GM21515 (cell line): ENCODE results near the gene RPL12.

Experiments
- ATAC-seq: cut with Tn5 transposase; IDR thresholded peaks from one replicate; pipeline ENCODE4 v1.9.1; 2021; ENCODE audit not compliant: unreplicated experiment

The RPL12 gene

GRCh38 chr9:127444921-127445850, 6.0 kb downstream of the RPL12 start:
- ATAC-seq: no peak

DNA sequence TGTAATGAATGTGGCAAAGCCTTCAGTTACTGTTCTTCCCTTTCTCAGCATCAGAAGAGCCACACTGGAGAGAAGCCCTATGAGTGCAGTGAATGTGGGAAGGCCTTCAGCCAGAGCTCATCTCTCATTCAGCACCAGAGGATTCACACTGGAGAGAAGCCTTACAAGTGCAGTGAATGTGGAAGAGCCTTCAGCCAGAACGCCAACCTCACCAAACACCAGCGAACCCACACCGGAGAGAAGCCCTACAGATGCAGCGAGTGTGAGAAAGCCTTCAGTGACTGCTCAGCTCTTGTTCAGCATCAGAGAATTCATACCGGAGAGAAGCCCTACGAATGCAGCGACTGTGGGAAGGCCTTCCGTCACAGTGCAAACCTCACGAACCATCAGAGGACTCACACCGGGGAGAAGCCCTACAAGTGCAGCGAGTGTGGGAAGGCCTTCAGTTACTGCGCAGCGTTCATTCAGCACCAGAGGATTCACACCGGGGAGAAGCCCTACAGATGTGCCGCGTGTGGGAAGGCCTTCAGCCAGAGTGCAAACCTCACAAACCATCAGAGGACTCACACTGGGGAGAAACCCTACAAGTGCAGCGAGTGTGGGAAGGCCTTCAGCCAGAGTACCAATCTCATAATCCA, 6.8 kb downstream of the RPL12 start:
- ATAC-seq: no peak

DNA sequence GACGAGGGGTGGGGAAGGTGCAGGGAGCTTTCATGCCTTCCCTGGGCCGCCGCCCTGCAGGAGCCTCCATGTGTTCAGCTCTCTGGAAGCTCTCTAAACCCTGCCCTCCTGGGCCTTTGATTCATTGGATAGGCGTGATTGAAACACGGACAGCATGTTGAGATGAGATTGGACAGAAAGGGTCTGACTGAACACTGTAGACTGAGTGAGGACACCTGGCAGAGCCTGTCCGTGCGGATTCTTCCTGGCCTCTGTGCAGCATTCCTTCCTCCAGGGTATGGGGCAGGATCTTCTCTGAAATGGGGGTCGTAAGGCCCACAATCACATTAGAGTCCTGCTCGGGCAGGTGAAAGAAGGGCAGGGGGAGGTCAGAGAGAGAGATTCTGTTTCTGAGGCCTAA, 12.8 kb downstream of the RPL12 start:
- no peak for ATAC-seq

GRCh38 chr9:127437497-127438264, 13.5 kb downstream of the RPL12 start:
- ATAC-seq: no peak

GRCh38 chr9:127430415-127430814, 20.8 kb downstream of the RPL12 start:
- no peak for ATAC-seq

- no peak for ATAC-seq
These were observed 22.9 kb downstream of the RPL12 start for GRCh38 chr9:127428348-127428747.

DNA sequence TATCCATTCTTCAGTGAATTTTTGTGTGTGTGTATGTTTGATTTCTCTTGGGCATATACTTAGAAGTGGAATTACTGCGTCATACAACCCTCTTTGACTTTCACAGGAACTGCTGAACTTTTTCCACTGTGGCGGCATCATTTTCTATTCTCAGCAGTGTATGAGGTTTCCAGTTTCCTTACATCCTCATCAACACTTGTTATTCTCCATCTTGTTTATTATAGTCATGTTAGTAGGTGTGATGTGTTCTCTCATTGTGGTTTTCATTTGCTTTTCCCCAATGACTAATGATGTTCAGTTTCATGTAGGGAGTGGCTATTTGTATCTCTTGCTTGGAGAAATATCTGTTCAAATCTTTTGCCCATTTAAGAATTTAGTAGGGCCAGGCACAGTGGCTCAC, 24.4 kb downstream of the RPL12 start:
- ATAC-seq: no peak

DNA sequence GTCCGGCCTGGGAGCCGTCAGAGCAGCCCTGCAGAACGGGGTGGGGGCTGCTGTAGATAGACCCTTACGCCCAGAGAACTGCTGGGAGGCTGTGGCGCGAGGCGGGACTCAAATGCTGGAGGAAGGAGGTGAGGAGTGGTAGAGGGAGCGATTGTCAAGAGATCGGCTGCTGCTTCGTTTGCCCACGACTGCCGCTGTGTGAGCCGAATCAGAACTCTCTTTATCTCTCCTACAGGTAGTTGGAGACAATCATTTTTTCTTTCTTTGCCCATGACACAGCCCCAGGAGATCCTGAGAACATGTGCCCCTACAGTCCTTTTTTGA, 26.6 kb downstream of the RPL12 start:
- ATAC-seq: no peak

DNA sequence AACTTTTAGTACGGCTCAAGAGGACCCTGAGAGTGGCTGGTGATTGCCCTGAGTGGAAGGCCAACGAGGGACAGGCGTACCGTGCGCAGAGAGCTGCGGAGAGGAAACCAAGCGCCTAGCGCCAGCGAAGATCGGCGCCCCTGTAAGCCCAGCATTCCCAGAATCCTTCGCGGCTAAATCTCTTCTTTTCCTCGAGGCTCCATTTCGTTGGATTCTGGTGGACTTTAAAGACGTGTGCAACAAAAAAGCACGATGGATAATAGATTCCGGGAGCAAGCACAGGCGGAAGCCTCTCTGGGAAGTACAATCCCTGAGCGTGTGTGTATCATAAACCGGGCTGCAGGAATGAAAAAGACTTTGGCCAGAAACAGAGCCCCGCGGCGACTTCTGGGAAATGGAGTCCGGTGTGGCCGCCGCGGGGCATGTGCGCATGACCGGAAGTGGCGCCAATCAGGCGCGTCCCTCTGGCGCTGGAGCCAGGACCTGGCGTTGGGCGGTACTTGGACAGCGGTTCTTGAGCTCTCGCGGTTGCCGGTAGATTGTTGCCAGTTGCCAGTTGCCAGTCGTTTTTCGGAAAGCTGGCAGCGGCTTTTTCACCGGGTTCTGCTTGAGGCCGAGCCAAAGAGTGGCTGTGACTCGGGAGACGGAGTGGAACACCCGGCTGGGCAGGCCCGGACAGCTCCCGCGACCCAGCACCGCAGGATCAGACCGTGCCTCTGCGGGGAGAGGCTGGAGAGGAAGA, 27.1 kb downstream of the RPL12 start, which contains the start of gene ZNF79:
Gene ZNF79 (plus strand): TSS at position 449 of the 742 bp plus-strand sequence. CDS start 406 bp downstream, outside the sequence.
- peak; percentile 79 for ATAC-seq

DNA sequence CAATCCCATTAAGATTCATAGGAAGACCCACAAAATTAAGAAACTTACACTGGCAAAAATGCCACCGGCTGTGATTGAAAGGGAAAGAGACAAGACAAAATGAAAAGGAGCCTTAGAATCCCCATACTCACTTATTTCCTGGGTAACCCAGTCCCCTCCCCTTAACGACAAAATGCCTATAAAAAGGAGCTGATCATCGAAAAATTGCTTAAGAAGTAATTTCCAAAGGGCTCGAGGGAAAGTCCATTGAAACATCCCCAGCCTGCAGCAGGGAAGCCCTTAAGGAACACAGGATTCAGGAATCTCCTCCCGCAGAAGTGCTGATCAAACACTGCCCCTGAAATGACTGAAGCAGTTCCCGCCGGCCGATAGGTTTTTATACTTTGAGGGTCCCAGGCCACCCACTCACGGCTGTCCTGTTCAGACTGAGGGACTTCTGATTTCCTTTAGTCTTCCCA, 27.7 kb downstream of the RPL12 start:
- no peak for ATAC-seq

GRCh38 chr9:127422787-127423186, 28.4 kb downstream of the RPL12 start:
- no peak for ATAC-seq

DNA sequence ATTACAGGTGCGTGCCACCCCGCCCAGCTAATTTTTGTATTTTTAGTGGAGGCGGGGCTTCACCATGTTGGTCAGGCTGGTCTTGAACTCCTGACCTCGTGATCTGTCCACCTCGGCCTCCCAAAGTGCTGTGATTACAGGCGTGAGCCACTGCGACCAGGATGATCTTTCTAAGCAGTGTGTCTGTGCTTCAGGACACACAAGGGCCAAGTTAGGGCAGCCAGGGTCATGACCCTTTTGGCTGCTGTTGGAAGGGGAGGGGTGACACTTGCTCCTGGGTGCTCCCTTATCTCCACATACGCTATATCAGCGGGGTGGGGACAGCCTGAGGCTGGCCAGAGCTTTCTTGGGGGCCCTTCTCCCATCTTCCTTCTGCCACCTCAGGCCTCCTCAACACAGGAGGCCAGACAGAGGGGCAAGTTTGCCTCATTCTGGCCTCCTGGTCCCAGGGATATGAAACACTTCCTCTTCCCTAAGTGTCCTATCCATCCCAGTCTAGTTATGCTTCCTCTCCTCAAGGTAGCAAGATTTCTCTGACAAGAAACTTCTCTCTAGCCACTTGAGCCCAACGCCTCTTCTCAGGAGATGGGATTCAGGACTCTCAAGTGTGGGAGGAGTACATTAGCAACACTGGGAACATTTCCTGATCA, 28.9 kb downstream of the RPL12 start:
- ATAC-seq: no peak

DNA sequence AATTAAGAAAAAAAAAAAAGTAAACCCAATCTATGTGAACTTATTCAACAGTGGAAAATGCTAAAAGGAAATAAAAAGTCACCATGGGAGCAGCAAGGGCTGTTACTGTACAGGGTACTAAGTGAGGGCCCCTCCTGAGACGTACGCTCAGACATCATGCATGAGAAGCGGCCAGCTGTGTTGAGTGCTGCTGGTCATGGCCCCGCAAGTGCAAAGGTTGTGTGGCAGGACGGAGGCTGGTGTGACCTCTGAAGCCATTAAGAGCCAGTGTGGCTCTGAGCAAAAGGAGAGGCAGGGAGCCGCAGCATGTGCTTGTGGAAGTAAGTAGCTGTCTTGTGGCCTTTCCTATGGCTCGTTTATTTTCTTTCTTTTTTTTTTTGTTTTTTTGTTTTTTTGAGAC, 30.1 kb downstream of the RPL12 start:
- no peak for ATAC-seq

DNA sequence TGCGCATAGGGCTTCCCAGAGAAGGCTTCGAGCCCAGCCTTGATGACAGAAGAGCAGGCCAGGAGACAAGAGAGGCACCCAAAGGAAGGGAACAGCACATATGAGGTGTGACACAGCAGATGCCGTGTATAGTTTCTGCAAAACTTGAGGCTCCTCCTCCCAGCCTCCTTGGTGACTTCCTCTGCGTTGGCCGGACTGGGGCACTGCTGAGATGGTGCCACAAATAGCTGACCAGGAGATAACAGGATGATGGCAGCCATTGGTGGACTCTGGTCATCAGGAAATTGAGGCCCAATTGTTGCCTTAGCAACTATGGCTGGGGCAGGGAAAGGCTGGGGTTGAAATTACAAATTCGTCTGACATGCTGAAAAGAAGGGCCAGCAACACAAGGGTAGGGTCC, 31.9 kb downstream of the RPL12 start:
- ATAC-seq: no peak

GRCh38 chr9:127418037-127418471, 33.2 kb downstream of the RPL12 start:
- no peak for ATAC-seq

DNA sequence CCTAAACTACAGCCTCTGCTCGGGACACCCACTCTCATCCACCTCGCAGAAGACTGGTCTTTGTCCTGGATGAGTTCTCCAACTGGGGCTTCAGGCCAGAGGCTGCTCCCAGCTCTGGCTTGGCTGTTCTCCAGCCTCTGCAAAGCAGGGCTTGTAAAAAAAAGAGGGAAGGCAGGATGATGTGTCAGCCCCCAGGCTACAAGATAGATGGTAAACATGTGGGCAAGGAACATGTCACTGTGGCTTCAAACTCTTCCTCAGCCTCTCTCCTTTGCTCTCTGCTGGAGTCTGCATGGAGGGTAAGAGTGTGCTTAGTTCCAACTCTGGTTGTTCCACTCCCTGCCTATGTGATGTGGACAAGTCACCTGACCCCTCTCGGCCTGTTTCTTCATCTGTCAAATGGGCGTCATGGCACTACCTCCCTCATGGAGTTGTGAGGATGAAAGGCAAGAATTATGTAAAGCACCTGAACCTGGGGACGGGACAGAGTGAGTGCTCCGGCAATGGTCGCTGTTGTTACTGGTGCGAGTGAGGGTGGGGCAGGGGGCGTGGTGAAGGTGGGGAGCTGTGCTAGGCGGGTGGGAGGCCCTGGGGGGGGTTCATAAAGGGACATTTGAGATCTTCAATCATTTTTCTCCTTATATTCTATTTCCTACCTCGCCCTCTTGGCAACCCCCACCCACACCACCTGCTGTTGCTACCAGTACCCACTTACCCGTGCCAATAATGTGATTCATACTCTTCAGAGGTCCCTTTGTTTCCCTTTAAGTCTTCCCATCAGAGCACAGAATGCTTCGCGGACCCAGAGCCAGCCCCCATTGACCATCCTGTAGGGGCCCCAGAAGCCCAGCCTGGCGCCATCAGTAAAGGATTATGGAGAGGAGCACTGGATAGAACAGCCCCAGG, 33.8 kb downstream of the RPL12 start:
- ATAC-seq: no peak

DNA sequence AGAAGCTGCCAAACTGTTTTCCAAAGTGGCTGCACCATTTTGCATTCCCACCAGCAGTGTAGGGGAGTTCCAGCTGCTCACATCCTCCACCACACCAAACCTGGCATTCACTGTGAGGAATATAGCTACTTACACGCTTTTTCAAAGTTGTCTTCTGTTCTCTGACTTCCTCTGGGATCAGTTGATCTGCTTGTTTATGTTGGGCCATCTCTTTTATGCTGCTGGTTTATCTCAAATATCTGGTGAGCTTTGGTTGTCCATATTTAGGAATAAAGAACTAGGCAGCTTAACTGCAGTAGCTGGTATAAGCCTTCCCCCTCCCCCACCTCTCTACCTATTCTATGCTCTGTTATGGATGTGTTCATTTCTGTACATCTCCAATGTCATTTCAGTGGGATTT, 35.5 kb downstream of the RPL12 start:
- no peak for ATAC-seq

- no peak for ATAC-seq
These were observed 36.1 kb downstream of the RPL12 start for GRCh38 chr9:127415141-127415540.

DNA sequence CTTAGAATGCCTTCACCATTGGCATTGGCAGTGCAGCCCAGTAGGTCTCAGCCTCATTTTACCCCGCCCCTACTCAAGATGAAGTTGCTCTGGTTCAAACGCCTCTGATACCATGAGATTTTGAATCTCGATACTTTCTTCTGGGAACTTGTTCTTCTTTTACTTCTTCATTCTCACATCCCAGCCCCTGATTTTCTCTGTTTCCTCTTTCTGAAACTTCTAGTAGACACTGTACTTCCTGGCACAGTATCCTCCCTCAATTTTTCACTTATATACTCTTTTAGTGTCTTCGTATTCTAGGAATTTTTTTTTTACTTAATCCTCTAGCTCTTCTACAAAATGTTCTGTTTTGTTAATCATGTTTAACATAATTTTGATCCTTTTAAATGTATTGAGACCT, 40.1 kb downstream of the RPL12 start:
- ATAC-seq: no peak
